Stimulated activated CD4-positive, alpha-beta T cell treated with anti-CD3 and anti-CD28 coated beads, Interleukin-2, amount 100 ng/mL, for 48 hours (primary cell): ENCODE measurements around the gene ANAPC4.

ENCODE experiments used
- DNase-seq, 2 donors: peaks; one replicate each; pipeline ENCODE4 v3.0.0-alpha.2; 2020

ANAPC4 gene

DNA sequence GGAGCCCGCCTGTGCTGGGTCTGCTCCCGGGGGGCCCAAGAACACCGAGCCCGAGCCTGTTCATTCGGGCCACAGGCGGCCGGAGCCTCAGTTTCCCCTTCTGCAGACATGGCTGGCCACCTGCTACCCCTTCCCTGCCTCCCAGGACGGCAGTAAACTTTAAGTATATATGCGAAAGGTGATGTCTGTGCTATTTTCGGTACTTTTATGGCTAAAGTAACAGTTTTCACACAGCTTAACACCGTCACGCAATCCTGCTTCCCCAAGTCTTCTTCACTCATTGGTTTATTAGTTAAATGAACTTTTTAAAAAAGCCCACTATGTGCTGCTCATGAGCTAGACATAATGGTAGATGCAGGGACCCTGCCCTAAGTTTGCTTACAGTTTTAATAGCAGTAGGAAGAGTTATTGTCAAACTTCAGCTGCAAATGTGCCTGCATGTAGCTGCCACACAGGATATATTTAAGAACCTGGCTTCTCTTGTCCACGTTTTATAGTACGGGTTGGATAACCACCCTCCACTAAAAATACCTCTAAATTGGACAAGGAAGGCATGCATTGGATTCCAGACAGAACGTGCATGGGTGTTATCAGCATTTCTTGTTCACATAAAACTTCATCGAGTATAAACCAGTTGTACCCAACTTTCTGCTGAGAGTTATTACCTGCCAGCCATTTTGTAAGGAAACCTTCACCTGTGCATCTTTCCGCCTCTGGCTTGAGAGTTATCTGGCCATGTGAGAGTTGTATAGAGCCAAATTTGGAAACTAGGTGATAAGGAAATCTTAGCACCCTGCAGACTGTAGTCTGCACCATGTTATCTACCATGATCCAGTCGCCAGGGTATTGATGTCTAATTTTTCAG, 741 bp downstream of the ANAPC4 start:
- no peak for DNase-seq

DNA sequence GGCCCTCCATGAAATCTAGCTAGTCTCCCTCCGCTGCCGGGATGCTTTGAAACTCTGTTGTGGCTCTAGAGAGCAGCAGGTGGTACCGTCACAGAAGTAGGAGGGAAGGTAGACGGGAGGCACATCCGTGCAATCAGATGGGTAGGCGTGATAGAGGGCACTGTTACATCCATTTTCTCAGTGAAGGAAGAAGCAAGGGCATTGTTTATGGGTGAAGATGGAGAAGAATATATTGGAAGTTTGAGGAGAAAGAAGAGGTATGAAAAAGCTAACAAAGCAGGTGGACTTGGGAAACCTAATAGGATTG, 1.3 kb downstream of the ANAPC4 start:
- no peak for DNase-seq

DNA sequence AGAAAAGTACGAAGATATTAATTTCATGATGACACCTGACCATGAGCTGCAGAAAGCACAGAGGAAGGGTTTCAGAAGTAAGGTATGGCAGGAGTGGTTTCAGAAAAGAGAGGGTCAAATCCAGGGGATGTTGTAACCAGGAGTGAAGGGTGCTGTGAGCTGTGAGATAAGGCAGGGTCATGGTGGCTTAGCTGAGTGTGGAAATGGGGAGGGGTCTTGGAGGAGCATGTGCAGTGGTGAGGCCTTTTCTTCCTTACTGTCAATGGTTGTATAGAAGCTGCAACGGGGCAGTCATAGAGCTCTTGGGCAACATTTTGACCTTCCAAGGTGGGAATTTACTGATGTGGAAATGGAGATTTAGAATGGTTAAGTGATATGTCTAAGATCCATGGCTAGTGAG, 2.5 kb downstream of the ANAPC4 start:
- no peak for DNase-seq

DNA sequence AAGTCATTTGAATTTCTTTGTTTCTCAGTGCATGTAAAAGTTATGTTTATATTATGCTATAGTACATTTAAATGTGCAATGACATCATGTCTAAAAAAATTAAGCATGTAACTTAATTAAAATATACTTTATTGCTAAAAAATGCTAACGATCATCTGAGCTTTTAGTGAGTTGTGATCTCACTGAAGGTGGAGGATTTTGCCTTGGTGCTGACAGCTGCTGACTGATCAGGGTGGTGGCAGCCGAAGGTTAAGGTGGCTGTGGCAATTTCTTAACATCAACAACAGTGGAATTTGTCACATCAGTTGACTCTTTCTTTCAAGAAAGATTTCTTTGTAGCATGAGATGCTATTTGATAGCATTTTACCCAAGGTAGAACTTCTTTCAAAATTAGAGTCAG, 6.6 kb downstream of the ANAPC4 start:
- DNase-seq, result no peak

DNA sequence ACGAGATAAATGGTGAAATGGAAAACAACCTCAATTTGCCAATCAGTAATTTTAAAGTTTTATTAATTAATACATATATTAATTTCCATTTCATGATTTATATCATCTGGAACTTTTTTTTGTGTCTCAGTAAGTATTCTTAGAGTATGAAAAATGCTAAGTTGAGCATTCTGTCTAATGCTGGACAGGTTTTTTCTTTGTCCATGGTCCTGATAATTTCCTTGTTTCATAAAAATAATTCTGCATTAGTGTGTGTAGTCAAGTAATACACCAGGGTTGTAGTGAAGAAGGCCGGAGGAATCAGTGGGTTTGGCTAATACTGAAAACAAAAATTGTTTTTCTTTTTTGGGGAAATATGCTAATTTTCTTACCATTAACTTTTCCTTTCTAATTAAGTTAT, 9.9 kb downstream of the ANAPC4 start:
- DNase-seq, result no peak

DNA sequence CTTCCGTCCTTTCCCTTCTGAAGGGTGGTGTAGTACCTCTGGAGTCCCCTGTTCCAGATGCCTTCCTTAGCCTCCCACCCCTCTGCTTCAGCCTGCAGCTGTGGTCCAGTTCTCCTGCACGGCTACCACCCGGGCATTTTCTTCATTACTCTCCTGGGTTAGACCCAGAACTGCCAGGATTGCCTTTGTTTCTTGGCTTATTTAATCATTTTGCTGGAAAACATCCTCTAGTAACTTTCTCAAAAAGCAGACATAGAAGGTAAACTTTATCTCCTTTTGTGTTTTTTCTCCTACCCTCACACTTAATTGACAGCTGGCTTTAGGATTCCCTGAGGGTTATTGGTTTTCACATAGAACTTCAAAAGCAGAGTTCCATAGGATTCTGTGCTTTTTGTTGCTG, 20.2 kb downstream of the ANAPC4 start:
- DNase-seq, result no peak

DNA sequence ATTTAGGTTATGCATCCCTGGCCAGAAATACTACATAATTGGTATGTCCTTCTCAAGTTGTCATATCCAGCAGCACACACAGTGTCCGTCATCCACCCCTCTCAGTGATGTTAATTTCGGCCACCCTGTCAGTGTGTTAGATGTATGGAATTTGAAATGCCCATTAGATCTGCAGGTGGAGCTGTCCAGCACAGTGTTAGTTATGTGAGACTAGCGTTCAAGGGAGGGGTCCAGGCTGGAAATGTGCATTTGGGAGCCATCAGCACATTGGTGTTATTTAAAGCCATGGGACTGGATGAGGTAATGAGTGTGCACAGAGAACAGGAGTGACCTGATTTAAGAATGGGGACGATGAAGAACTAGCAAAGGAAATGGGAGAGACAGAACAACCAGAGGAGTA, 22.4 kb downstream of the ANAPC4 start:
- DNase-seq, result no peak

DNA sequence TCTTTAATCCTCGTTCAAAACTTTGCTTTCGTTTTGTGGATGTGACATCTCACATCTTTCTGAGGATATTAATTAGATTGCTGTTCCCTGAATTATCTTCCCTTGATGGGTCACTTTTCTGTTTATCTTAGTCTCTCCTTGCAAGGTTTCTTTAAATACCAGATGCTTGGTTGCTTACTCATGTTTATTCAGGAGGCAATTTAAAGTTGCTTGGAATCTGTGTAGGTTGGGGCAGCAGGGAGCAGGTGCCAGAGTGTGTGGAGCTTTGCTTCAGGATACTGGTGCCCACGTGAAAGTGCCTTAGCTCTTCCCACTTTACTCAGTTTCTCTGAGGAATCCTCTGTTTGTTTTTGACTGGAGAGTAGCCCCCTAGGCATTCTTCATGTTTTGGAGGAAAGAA, 24.0 kb downstream of the ANAPC4 start:
- no peak for DNase-seq

DNA sequence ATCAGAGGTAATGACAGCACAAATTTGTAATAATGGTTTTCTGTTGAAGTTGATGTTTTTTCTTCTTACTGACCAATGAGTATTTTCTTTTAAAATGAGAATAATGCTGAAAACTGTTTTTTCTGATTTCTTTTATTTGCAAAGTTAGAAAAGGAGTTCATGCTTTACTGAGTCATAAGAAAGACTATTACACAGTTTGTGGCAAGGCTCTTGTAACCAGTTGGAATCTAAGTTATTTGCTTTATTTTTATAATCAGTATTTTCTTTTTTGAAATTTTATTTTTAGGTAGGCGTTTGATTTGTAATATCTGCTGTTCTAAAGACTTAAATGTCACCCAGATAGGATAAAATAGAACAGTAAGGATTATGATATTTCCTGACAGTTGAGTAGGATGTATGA, 25.5 kb downstream of the ANAPC4 start:
- DNase-seq, result no peak

DNA sequence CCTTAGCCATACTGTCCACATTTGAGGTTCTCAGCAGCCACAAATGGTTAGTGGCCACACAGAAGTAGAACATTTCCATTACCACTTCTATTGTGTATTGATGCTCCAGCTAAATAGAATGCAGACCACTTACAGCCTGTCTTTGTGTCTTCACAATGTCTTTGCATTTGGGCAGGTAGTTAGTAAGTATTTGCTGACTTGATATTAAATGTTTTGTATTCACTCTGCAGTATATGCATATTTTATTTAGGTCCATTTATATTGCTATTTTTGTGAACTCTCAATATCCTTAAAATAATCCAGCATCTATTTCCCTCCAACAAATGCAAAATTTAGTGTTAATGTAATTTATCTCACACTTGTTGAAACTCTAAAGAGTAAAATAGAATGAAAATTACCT, 26.6 kb downstream of the ANAPC4 start:
- DNase-seq, result no peak

DNA sequence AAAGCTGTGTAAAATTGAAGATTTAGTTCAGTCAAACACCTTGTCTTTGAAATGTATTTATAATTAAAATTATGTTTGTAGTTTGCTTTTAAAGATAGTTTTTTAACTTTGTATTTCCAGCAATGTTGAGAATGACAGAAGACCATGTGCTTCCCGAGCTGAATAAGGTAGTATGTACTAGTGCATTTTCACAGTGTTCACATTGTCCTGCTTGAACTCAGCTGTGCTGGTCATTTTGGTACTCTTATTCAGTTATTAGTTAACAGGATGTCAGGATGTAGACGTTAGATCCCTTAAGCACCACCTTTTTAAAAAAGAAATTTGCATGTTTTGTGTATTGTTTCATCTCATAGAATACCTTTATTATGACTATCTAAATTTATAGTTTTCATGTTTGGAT, 28.4 kb downstream of the ANAPC4 start:
- DNase-seq, result no peak

DNA sequence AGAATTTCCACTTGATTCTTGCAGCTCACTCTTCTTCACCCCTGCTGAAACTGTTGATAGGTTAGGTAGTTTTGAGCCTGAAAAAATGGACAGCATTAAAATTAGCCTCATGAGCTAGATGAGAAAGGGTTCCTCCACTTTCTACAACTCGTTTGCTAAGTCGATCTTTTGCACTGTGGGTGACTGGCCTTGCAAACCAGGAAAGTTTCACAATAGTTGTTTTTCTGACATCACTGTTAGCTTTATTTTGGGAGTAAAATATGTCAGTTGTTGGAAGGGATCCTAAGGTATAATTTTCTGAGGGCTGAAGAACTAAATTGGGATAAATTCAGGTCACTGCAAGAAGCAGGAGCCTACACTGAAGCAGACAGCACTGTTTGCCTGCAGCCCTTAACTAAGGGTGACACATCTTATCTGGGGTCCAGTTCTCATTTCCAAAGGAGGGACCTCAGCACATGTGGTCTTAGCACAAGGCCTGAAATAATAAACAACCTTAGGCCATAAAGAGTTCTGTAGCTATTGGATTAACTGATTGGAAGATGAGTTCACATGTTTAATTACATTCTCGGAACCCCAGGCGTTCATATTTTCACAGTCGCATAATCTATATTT, 29.1 kb downstream of the ANAPC4 start:
- DNase-seq, result no peak

DNA sequence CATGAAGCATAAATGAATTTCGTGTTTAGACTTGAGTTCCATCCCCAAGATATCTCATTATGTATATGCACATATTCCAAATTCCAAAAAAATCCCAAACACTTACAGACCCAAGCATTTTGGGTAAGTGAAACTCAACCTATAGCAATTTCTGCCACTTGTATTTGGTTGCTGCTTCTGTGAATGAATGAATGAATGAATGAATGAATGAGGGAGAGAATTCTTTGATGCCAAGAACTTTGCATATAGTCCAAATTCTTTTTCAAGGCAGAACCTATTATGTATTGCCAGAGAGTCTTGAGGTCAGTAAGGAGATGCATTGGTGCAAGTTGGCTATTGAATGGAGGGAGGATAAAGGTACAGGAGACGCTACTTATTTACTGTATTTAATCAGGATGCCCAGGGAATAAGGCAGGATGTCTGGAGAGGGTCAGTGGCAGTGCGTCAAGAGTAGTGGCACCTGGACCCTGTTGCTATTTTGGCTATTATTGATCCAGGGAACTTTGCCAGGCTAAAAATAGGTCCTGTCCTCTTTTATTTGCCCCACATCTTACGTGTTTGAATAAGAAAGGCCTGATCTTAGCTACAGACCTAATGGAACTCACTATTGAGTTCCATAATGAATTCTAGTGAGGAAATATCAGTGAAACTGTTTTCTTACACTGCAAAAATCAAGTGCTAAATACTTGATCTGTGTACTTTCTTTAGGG, 33.9 kb downstream of the ANAPC4 start:
- DNase-seq, result no peak

DNA sequence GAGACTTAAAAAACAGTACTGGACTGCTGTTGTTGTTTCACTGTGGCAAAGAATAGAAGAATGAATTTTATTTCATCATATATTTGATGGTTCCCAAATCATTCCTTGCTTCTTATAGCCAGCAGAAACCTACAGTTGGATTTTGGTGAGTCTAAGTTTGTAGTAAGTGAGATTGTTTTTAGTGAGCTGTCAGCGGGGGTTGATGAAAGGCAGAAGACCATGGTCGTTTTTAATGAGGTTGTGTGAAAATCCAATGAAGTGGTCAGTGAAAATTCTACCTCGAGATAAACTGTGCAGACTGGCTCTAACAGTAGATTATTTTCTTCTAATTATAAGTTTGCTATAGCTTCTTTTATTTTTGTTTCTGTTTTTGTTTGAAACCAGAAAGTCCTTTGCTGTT, 36.2 kb downstream of the ANAPC4 start:
- no peak for DNase-seq

DNA sequence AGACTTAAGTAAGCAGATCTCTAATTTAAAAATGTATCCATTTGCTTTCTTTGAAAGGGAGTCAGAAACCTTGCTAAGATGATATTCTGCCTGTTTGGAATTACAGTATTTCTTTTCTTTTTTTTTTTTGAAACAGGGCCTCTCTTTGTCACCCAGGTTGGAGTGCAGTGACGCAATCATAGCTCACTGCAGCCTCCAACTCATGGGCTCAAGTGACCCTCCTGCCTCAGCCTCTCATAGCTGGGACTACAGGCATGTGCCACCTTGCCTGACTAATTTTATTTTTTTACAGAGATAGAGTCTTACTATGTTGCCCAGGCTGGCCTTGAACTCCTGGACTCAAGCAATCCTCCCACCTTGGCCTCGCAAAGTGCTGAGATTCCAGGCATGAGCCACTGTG, 40.0 kb downstream of the ANAPC4 start:
- no peak for DNase-seq

DNA sequence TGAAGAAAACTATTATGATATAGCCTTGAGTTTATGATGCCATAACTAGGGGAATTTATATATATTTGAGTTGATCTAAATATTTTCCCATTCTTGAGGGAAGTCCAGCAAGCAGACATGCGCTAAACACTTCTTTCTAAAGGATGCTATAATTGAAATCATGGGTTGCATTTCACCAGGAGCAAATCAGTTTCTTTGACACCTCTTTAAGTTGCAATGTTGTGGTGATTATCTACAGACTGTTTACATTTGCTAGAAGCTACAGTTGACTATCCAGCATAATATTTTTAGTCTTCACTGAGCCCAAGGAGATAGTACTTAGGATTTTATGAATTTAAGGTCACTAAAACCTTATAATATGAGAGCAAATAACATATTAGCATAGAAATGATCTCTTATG, 43.9 kb downstream of the ANAPC4 start:
- no peak for DNase-seq

DNA sequence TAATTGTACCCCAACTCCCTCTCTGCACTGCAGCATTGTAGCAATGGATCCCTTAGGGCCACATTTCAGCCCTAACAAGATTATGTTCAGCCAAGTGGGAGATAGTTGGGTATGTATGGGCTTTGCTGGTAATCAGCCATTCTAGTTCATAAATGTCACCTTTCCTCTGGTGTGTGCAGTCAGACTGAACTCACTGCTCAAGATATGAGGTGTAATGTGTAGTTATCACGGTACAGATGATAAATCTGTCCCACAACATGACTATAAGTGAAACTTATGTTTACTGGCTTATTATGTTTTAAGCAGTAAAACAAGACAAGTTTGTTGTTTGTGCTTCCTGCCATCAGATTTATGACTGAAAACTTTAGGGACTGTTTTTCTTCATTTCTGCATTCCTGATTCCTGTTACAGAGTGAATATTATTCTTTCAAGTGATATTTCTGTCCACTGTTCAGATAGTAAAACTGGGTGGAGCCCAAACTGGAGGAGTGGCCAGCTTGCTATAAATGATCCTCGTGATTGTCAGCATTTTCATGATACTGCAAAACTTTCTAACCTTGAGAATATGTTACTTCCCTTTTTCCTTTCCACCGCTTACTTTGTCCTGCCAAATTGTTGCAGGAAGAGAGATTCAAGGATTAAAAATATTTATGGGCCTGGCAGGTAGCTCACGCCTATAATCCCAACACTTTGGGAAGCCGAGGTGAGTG, 44.9 kb downstream of the ANAPC4 start:
- DNase-seq, result no peak

DNA sequence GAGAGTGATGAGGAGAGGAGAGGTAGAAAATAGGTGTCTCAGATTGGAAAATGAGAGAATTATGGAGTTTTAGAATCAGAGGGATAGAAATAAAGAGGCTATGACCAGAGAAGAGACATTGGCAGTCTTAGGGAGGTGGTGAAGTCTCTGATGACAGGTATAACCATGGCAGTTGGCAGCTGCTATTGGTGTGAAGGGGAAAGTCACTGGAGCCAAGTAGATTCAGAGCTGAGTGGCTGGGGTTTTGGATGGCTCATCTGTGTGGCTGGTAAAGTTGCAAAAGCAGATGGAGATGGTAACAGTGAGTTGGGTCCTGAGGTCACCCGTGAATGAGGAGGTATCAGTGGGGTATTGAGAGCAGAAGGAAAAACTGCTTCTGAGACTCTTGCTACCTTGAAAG, 46.5 kb downstream of the ANAPC4 start:
- DNase-seq, result no peak

DNA sequence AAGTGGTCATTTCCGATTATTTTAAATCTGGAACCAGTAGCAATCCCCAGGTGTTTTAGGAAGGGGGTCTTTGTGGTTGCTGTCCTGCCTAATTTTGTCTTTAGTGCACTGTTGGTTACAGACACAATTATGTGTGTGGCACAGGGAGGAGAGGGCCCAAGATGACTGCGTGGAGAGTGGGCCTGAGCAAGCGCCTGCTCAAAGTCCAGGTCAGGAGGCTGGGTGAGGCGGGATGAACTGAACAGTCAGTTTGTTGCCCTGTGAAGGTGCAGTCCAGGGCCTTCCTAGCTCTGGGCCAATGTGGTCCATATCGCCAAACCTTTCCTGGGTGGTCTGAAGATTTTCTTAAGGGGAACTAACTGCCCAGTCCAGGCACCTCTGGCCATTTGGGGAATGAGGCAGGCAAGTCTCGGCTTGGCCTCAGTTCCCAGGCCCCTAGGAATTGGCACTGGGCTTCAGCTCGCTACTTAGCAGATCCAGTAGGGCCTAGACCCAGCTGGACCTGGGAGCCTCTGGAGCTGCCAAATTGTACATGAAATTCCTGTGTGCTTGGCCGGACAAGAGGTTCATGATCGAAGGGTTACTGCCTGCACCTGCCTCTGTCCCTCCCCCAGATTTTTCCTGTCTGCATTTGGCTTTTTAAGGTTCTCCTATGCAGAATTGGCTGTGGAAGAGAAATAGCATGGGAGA, 47.6 kb downstream of the ANAPC4 start:
- no peak for DNase-seq

DNA sequence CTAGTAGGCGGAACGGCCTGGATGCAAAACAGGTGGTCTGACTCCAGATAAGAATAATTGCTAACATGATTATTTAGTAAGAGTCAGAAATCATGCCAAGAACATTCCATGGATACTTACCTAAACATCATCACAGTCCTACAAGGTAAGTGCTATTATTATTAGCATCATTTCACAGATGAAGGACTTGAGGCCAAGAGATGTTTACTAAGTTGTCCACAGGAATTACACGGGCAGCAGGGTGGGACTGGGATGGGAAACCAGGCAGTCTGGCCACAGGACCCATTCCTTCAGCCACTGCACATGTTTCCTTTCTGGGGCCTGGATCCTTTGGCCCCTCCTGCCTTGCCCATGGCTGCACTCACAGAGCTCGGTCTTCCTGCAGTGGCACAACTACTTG, 48.3 kb downstream of the ANAPC4 start:
- no peak for DNase-seq

DNA sequence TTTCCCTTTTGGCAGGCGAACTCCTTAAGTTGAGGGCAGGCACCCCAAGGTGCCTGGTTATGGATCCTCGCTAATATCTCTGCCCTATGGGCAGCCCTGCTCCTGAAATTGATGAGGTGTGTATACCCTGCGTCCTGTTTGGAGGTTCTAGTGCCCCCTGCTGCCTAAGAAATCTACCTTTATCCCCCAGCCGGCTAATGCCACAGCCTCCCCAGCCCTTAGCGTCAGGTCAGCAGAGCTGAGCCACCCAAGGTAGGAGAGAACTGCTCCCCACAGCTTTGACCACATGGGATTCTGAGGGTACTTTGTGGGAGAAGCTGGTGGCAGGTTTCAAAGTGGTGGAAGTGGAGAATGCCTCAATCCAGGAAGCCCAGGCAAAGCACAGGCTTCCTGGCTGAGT, 50.8 kb downstream of the ANAPC4 start:
- DNase-seq, result no peak

DNA sequence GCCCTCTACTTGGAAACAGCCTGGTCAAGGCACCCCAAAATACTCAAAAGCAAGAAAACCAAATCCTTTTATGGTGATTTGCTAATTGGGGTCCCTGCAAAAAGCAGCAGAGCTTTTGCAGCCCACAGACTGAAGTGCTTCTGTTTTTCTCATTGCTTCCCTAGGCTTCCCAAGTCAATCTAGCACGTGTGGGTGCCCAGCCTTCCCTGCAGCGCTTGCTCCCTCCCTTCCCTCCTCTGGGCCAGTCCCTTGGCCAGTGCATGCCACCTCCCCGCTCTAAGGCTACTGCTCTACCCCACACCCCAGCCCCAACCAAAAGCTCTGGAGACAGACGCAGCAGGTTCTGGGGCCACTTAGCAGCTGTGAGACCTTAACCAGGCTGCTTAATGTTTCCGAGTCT, 53.6 kb downstream of the ANAPC4 start:
- no peak for DNase-seq
